Activated naive CD4-positive, alpha-beta T cell treated with anti-CD3 and anti-CD28 coated beads, Interleukin-2, amount 50 U/mL, for 72 hours (primary cell): ENCODE measurements around the gene SLC28A2. TPM values are rescaled to one million over a fixed set of nuclear protein-coding genes. Genes with fewer than 3 reads are reported as not detected.
"Not testable (repeated sequence)": the region's sequence is repeated elsewhere in the genome, so short reads cannot be mapped to it uniquely, and the experiment has no call there.

Experiments used
- ATAC-seq, 2 donors: fragments of 150-1000 bp; cut with Tn5 transposase; 2 replicates each; pipeline ENCODE4 v1.10.0; 2021; ENCODE audit warnings: mild to moderate bottlenecking in 2 of 2, moderate library complexity in 2 of 2
- DNase-seq, 2 donors: peaks; one replicate each; pipeline ENCODE4 v3.0.0; 2021 to 2022; ENCODE audit warnings: low spot score in 2 of 2
- H3K27ac Mint-ChIP-seq, 2 donors: one replicate each; pipeline ENCODE4 v1.8.0; 2022; ENCODE audit warnings: mild to moderate bottlenecking in 2 of 2, mixed read lengths in 2 of 2
- H3K36me3 Mint-ChIP-seq, 2 donors: one replicate each; pipeline ENCODE4 v1.8.0; 2022; ENCODE audit warnings: mixed read lengths in 2 of 2
- H3K9me3 Mint-ChIP-seq, 2 donors: one replicate each; pipeline ENCODE4 v1.8.0; 2022; ENCODE audit warnings: mixed read lengths in 2 of 2
- total RNA-seq, 2 donors: library from RNA; stranded (reverse); gene quantifications; one replicate each; pipeline ENCODE4 v1.2.3, GENCODE V29; 2022

SLC28A2 gene
- total RNA-seq, 2 donors from 2014 or later = not detected

GRCh38 chr15:45249125-45249780 lies 2.8 kb upstream of the SLC28A2 start:
- peaks cover 5 to 13% of the 10 kb centered on the region in 2 donors for H3K36me3 Mint-ChIP-seq
- ATAC-seq (no peak), DNase-seq (no peak)
- H3K27ac Mint-ChIP-seq = no peak overlapping the region
- H3K9me3 Mint-ChIP-seq = peaks cover 11 to 12% of the 10 kb centered on the region in 2 donors

GRCh38 chr15:45253330-45253729 lies 1.3 kb downstream of the SLC28A2 start:
- Mint-ChIP-seq H3K9me3 (no peaks in the 10 kb centered on the region), H3K27ac (no peak overlapping the region), H3K36me3 (no peaks in the 10 kb centered on the region)
- ATAC-seq = no peak
- no peak for DNase-seq

GRCh38 chr15:45254405-45254804 lies 2.4 kb downstream of the SLC28A2 start:
- no peaks in the 10 kb centered on the region for H3K36me3 Mint-ChIP-seq
- no peaks in the 10 kb centered on the region for H3K9me3 Mint-ChIP-seq
- DNase-seq = no peak
- no peak overlapping the region for H3K27ac Mint-ChIP-seq
- ATAC-seq = no peak

- not testable (repeated sequence) for H3K9me3 Mint-ChIP-seq, ATAC-seq, H3K27ac Mint-ChIP-seq, DNase-seq, H3K36me3 Mint-ChIP-seq
Observed at GRCh38 chr15:45254824-45255223, 2.8 kb downstream of the SLC28A2 start.

- ATAC-seq (no peak), DNase-seq (no peak)
- Mint-ChIP-seq H3K27ac (no peak overlapping the region), H3K36me3 (no peaks in the 10 kb centered on the region), H3K9me3 (no peaks in the 10 kb centered on the region)
Observed at GRCh38 chr15:45259796-45260195, 7.8 kb downstream of the SLC28A2 start.

- ATAC-seq = no peak
- H3K36me3 Mint-ChIP-seq = no peaks in the 10 kb centered on the region
- DNase-seq = no peak
- no peak overlapping the region for H3K27ac Mint-ChIP-seq
- no peaks in the 10 kb centered on the region for H3K9me3 Mint-ChIP-seq
Observed at GRCh38 chr15:45262906-45263461, 10.9 kb downstream of the SLC28A2 start.

- Mint-ChIP-seq H3K27ac (no peak overlapping the region), H3K36me3 (no peaks in the 10 kb centered on the region), H3K9me3 (no peaks in the 10 kb centered on the region)
- DNase-seq = no peak
- no peak for ATAC-seq
Observed at GRCh38 chr15:45263854-45264253, 11.8 kb downstream of the SLC28A2 start.

GRCh38 chr15:45265506-45265905 lies 13.5 kb downstream of the SLC28A2 start:
- Mint-ChIP-seq H3K36me3 (no peaks in the 10 kb centered on the region), H3K27ac (no peak overlapping the region), H3K9me3 (no peaks in the 10 kb centered on the region)
- ATAC-seq (no peak), DNase-seq (no peak)

GRCh38 chr15:45268135-45268534 lies 16.1 kb downstream of the SLC28A2 start:
- no peak overlapping the region for H3K27ac Mint-ChIP-seq
- H3K36me3 Mint-ChIP-seq = no peaks in the 10 kb centered on the region
- DNase-seq = no peak
- no peaks in the 10 kb centered on the region for H3K9me3 Mint-ChIP-seq
- ATAC-seq = no peak

- Mint-ChIP-seq H3K9me3 (no peaks in the 10 kb centered on the region), H3K36me3 (peaks cover 0 to 6% of the 10 kb centered on the region in 2 donors), H3K27ac (no peak overlapping the region)
- ATAC-seq = no peak
- no peak for DNase-seq
Observed at GRCh38 chr15:45274636-45275380, 22.8 kb downstream of the SLC28A2 start.

GRCh38 chr15:45276831-45277230 lies 24.8 kb downstream of the SLC28A2 start:
- Mint-ChIP-seq H3K36me3 (peaks cover 0 to 6% of the 10 kb centered on the region in 2 donors), H3K27ac (no peak overlapping the region), H3K9me3 (no peaks in the 10 kb centered on the region)
- no peak for DNase-seq
- no peak for ATAC-seq

GRCh38 chr15:45279024-45279698 lies 27.1 kb downstream of the SLC28A2 start:
- peaks cover 0 to 6% of the 10 kb centered on the region in 2 donors for H3K36me3 Mint-ChIP-seq
- H3K9me3 Mint-ChIP-seq = no peaks in the 10 kb centered on the region
- peak overlapping the region; percentile 83 to 92 for H3K27ac Mint-ChIP-seq
- peak; percentile 100 for ATAC-seq
- peak; percentile 98 to 99 for DNase-seq

- Mint-ChIP-seq H3K27ac (peak overlapping the region in 1 of 2 donors; percentile 32), H3K36me3 (no peaks in the 10 kb centered on the region), H3K9me3 (no peaks in the 10 kb centered on the region)
- DNase-seq (no peak), ATAC-seq (no peak)
Observed at GRCh38 chr15:45285413-45285812, 33.4 kb downstream of the SLC28A2 start.

- H3K9me3 Mint-ChIP-seq = no peaks in the 10 kb centered on the region
- no peak overlapping the region for H3K27ac Mint-ChIP-seq
- no peaks in the 10 kb centered on the region for H3K36me3 Mint-ChIP-seq
- no peak for ATAC-seq
- no peak for DNase-seq
Observed at GRCh38 chr15:45287390-45287956, 35.4 kb downstream of the SLC28A2 start.

GRCh38 chr15:45288947-45289346 lies 36.9 kb downstream of the SLC28A2 start:
- H3K36me3 Mint-ChIP-seq = no peaks in the 10 kb centered on the region
- ATAC-seq (no peak), DNase-seq (no peak)
- no peak overlapping the region for H3K27ac Mint-ChIP-seq
- H3K9me3 Mint-ChIP-seq = no peaks in the 10 kb centered on the region

GRCh38 chr15:45291822-45292582 lies 40.0 kb downstream of the SLC28A2 start:
- ATAC-seq (no peak), DNase-seq (no peak)
- Mint-ChIP-seq H3K36me3 (peaks cover 0 to 4% of the 10 kb centered on the region in 2 donors), H3K9me3 (peaks cover 3 to 4% of the 10 kb centered on the region in 2 donors), H3K27ac (no peak overlapping the region)
